Liver (tissue), 9 donors: Measurements from ENCODE around the gene KIF26A. TPM values are rescaled to one million over a fixed set of nuclear protein-coding genes. Genes with fewer than 3 reads are reported as not detected.

Source experiments
- DNase-seq: peaks from one replicate; pipeline ENCODE4 v3.0.0-alpha.2; 2017; ENCODE audit warnings: low spot score
- H3K27ac ChIP-seq, 2 donors: one replicate each; pipeline ENCODE4 v1.7.0; 2013; ENCODE audit warnings: inconsistent platforms in 2 of 2, low read length in 2 of 2, control low read depth in 1 of 2, low read depth in 1 of 2, mild to moderate bottlenecking in 1 of 2
- H3K27me3 ChIP-seq, 4 donors: one replicate each; pipeline versions ENCODE4 v1.6.1 to v1.7.0; 2013; ENCODE audit warnings: low read length in 3 of 4, inconsistent platforms in 1 of 4, mild to moderate bottlenecking in 1 of 4, moderate library complexity in 1 of 4; ENCODE audit not compliant: control insufficient read depth in 4 of 4, insufficient read depth in 4 of 4
- H3K36me3 ChIP-seq, 4 donors: one replicate each; pipeline versions ENCODE4 v1.6.1 to v1.7.0; 2013; ENCODE audit warnings: low read length in 3 of 4, mild to moderate bottlenecking in 3 of 4, low read depth in 1 of 4, moderate library complexity in 1 of 4; ENCODE audit not compliant: control insufficient read depth in 4 of 4, insufficient read depth in 3 of 4
- H3K4me1 ChIP-seq, 4 donors: one replicate each; pipeline versions ENCODE4 v1.6.1 to v1.7.0; 2013; ENCODE audit warnings: low read length in 3 of 4, mild to moderate bottlenecking in 3 of 4, moderate library complexity in 1 of 4; ENCODE audit not compliant: control insufficient read depth in 4 of 4, insufficient read depth in 4 of 4
- H3K4me3 ChIP-seq, 3 donors: one replicate each; pipeline versions ENCODE4 v1.6.1 to v1.7.0; 2013; ENCODE audit warnings: low read length in 3 of 3, control low read depth in 1 of 3, low read depth in 1 of 3, mild to moderate bottlenecking in 1 of 3
- H3K9ac ChIP-seq, 2 donors: one replicate each; pipeline ENCODE4 v1.7.0; 2013; ENCODE audit warnings: low read length in 2 of 2, mild to moderate bottlenecking in 2 of 2, moderate library complexity in 2 of 2, control low read depth in 1 of 2, low read depth in 1 of 2
- H3K9me3 ChIP-seq, 4 donors: one replicate each; pipeline versions ENCODE4 v1.6.1 to v1.7.0; 2013; ENCODE audit warnings: low read length in 3 of 4; ENCODE audit not compliant: control insufficient read depth in 4 of 4
- ATF3 ChIP-seq: IDR thresholded peaks from 2 replicates; pipeline ENCODE4 v1.6.1; 2016; ENCODE audit warnings: antibody characterized with exemption
- EGR1 ChIP-seq, 2 donors: IDR thresholded peaks; 2 replicates each; pipeline ENCODE4 v1.6.1; 2016 to 2018; ENCODE audit warnings: antibody characterized with exemption in 2 of 2, low read depth in 2 of 2
- FOXA1 ChIP-seq: IDR thresholded peaks from 2 replicates; pipeline ENCODE4 v1.6.1; 2016; ENCODE audit warnings: antibody characterized with exemption
- FOXA2 ChIP-seq: IDR thresholded peaks from 2 replicates; pipeline ENCODE4 v1.6.1; 2016; ENCODE audit warnings: antibody characterized with exemption
- GABPA ChIP-seq, 2 donors: IDR thresholded peaks in 1 of 2; conservative IDR thresholded peaks in 1 of 2; 2 replicates each; pipeline ENCODE4 v1.6.1; 2016; ENCODE audit warnings: antibody characterized with exemption in 2 of 2, mild to moderate bottlenecking in 1 of 2, moderate library complexity in 1 of 2
- HNF4A ChIP-seq, 2 donors: conservative IDR thresholded peaks; 2 replicates each; pipeline ENCODE4 v1.6.1; 2016; ENCODE audit warnings: antibody characterized with exemption in 2 of 2, mild to moderate bottlenecking in 2 of 2
- MAX ChIP-seq: IDR thresholded peaks from 2 replicates; pipeline ENCODE4 v1.6.1; 2016; ENCODE audit warnings: antibody characterized with exemption
- NR2F2 ChIP-seq: IDR thresholded peaks from 2 replicates; pipeline ENCODE4 v1.6.1; 2016; ENCODE audit warnings: antibody characterized with exemption
- REST ChIP-seq: IDR thresholded peaks from 2 replicates; pipeline ENCODE4 v1.6.1; 2016; ENCODE audit warnings: antibody characterized with exemption, mild to moderate bottlenecking
- RXRA ChIP-seq, 2 donors: IDR thresholded peaks; 2 replicates each; pipeline ENCODE4 v1.6.1; 2017 to 2018; ENCODE audit warnings: antibody characterized with exemption in 2 of 2, mild to moderate bottlenecking in 1 of 2
- SP1 ChIP-seq: IDR thresholded peaks from 2 replicates; pipeline ENCODE4 v1.6.1; 2018; ENCODE audit warnings: antibody characterized with exemption, mild to moderate bottlenecking
- TAF1 ChIP-seq: conservative IDR thresholded peaks from 2 replicates; pipeline ENCODE4 v1.6.1; 2016; ENCODE audit warnings: antibody characterized with exemption, mild to moderate bottlenecking
- YY1 ChIP-seq: IDR thresholded peaks from 2 replicates; pipeline ENCODE4 v1.6.1; 2016; ENCODE audit warnings: antibody characterized with exemption, mild to moderate bottlenecking
- WGBS: extraction: QIAGEN DNeasy Blood & Tissue Kit; methylation state at CpG from one replicate; pipeline ENCODE4 v1.1.7; 2013; 5-methylcytosine and 5-hydroxymethylcytosine counted together
- polyA plus RNA-seq, 2 donors: library from polyadenylated mRNA; stranded (reverse) in 1 of 2; unstranded in 1 of 2; fragments of 200-250 nt in 1 of 2; fragments of >200 nt in 1 of 2; fragmentation: Nextera tagmentation in 1 of 2; extraction: Ambion mirVana in 1 of 2; gene quantifications; one replicate each; pipeline versions ENCODE4 v1.2.1 to v1.2.3, GENCODE V29; 2013 to 2015
- total RNA-seq, 2 donors: library from RNA; depleted of rRNA; stranded (reverse); fragments of >200 nt; gene quantifications; one replicate each; pipeline ENCODE4 v1.2.3, GENCODE V29; 2014
- TF ChIP-seq, protein P1 (sequence below): IDR thresholded peaks from 2 replicates; pipeline ENCODE4 v1.6.1; 2016; ENCODE audit warnings: antibody characterized with exemption
- donor health status: healthy.
- donor health status: healthy.
- donor health status: healthy.
- donor health status: healthy.
- donor health status: healthy.

The KIF26A gene
- total and polyA plus RNA-seq, 4 donors = 0.07 to 10.2 (median 1.3) TPM

DNA sequence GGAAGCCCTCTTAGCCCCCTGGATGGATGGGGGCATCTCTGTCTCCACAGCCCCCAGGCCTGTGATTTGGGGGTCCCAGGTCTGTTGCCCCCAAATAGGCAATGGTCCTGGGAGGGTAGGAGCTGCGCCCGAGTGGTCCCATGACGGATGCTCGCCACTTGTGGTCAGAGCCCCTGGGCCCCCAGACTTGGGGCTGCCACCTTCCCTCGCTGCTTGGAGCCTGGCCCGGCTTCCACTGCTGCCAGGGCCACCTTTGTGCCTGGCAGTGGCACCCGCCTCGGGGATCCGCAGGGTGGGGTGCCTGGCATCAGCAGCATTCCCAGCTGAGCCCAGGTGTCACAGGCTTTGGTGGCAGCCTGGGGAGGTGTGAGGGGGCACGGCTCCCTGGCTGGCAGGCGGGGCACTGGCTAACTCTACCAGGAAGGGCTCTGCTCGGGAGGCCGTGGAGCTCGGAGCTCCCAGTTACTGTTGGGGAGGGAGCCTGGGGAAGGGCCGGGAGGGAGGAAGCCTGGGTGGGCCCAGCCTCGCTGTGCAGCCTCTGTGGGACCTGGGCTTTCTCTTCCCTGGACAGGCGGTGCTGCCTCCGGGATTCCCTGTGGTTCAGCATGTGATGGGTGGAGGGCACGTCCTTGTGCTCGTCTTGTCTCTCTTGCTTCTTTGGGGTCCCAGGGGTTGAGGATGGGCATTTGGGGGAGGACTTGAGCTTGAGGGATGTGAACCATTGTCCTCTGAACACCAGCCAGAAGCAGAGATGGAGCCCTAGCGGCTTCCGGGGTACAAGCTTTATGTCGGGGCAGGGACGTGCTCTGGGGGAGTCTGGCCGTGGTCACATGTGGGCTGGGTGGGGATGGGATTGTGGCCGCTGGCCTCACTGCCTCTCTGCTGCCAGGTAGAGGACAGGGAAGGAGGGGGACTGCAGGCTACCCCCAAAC is 5.4 kb downstream of the KIF26A start:
- no peak for DNase-seq
- H3K27ac ChIP-seq = no peak overlapping the region
- 81% methylated on average over 26 of the region's 26 CpGs for WGBS

GRCh38 chr14:104144453-104144790 is 6.0 kb downstream of the KIF26A start:
- H3K9me3 ChIP-seq = no peaks in the 10 kb centered on the region
- H3K27ac ChIP-seq = no peak overlapping the region
- peaks cover 0 to 7% (median under 1%) of the 10 kb centered on the region in 4 donors for H3K27me3 ChIP-seq
- H3K4me3 ChIP-seq = no peak overlapping the region
- peaks cover 0 to 5% (median 0%) of the 10 kb centered on the region in 4 donors for H3K4me1 ChIP-seq
- DNase-seq = no peak
- 84% methylated on average over 4 of the region's 4 CpGs for WGBS
- H3K9ac ChIP-seq = no peak overlapping the region
- no peaks in the 10 kb centered on the region for H3K36me3 ChIP-seq
- no peak for TF ChIP-seq NR2F2
- no peak for TF ChIP-seq YY1
- TF ChIP-seq, protein P1, sequence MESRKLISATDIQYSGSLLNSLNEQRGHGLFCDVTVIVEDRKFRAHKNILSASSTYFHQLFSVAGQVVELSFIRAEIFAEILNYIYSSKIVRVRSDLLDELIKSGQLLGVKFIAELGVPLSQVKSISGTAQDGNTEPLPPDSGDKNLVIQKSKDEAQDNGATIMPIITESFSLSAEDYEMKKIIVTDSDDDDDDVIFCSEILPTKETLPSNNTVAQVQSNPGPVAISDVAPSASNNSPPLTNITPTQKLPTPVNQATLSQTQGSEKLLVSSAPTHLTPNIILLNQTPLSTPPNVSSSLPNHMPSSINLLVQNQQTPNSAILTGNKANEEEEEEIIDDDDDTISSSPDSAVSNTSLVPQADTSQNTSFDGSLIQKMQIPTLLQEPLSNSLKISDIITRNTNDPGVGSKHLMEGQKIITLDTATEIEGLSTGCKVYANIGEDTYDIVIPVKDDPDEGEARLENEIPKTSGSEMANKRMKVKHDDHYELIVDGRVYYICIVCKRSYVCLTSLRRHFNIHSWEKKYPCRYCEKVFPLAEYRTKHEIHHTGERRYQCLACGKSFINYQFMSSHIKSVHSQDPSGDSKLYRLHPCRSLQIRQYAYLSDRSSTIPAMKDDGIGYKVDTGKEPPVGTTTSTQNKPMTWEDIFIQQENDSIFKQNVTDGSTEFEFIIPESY = no peak
- TF ChIP-seq ATF3 = no peak
- TF ChIP-seq MAX = no peak
- TF ChIP-seq HNF4A (conservative IDR thresholded peaks at IDR 0.05) = no peak
- TF ChIP-seq TAF1 = no peak
- no peak for TF ChIP-seq RXRA (IDR thresholded peaks at IDR 0.05)
- TF ChIP-seq SP1 = no peak

More for the DNA sequence above, 5.4 kb downstream of the KIF26A start:
- Histone ChIP-seq H3K4me3 (no peak overlapping the region), H3K9ac (no peak overlapping the region), H3K9me3 (no peaks in the 10 kb centered on the region), H3K4me1 (peaks cover 0 to 5% (median 0%) of the 10 kb centered on the region in 4 donors), H3K36me3 (no peaks in the 10 kb centered on the region), H3K27me3 (peaks cover 0 to 7% (median 2%) of the 10 kb centered on the region in 4 donors)
- TF ChIP-seq REST (no peak), RXRA (IDR thresholded peaks at IDR 0.05) (no peak), SP1 (no peak), GABPA (IDR thresholded peaks at IDR 0.05 in 1 of 2, conservative IDR thresholded peaks at IDR 0.05 in 1 of 2) (no peak), MAX (no peak), FOXA2 (no peak), TAF1 (no peak), ATF3 (no peak), EGR1 (IDR thresholded peaks at IDR 0.05; ENCODE audit: low read depth in 2 of 2) (no peak), FOXA1 (no peak)
- TF ChIP-seq, protein P1 = no peak
